ENCODE data around the gene ADI1.

GRCh38 chr2:3487432-3487831 is 31.9 kb downstream of the ADI1 start:
- no peak for TF ChIP-seq POLR2A (IDR thresholded peaks at IDR 0.05)
- no peak for TF ChIP-seq CTCF (IDR thresholded peaks at IDR 0.05)

Measured in adrenal gland (tissue), 5 donors.